Stimulated activated CD8-positive, alpha-beta memory T cell treated with anti-CD3 and anti-CD28 coated beads, Interleukin-4, amount 100 ng/mL, for 4 hours (primary cell): Measurements from ENCODE around the gene CLECL1.
"Not testable (repeated sequence)": the region's sequence is repeated elsewhere in the genome, so short reads cannot be mapped to it uniquely, and the experiment has no call there.

Experiments
- DNase-seq, 2 donors: peaks; one replicate each; pipeline ENCODE4 v3.0.0-alpha.2; 2020; ENCODE audit warnings: low read depth in 2 of 2, low spot score in 1 of 2

The CLECL1 gene

DNA sequence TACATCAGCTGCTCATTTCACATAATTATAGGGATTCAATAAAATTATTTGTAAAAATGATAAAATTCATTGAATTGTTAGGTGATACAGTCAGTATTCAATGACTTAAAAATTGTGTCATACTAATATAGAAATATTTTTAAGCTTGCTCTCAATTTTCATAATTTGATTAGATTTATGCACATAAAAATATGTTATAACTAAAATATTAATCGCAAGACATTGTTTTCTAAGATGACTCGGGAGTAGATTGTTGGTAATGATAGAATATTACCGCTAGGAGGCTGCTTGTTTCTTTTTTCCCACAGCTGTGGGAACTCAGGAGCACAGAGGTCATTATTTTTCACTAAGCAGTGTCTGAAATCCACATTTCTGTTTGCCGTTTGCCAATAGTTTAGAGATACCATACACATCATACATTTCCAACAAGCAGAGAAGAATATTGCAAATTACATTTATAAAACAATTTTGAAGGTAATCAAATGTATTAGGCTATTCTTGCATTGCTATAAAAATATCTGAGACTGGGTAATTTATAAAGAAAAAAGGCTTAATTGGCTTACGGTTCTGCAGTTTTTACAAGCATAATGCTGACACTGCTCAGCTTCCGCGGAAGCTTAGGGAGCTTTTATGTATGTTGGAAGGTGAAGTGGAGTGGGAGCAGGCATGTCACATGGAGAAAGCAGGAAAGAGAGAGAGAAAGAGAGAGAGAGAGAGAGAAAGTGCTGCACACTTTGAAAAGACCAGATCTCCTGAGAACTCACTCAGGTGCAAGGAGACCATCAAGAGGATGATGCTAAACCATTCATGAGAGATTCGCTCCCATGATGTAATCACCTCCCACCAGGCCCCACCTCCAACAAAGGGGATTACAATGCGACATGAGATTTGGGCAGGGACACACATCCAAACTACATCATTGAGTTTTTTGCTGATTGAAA is 18.6 kb upstream of the CLECL1 start:
- peak in 1 of 2 donors; percentile 46 for DNase-seq

DNA sequence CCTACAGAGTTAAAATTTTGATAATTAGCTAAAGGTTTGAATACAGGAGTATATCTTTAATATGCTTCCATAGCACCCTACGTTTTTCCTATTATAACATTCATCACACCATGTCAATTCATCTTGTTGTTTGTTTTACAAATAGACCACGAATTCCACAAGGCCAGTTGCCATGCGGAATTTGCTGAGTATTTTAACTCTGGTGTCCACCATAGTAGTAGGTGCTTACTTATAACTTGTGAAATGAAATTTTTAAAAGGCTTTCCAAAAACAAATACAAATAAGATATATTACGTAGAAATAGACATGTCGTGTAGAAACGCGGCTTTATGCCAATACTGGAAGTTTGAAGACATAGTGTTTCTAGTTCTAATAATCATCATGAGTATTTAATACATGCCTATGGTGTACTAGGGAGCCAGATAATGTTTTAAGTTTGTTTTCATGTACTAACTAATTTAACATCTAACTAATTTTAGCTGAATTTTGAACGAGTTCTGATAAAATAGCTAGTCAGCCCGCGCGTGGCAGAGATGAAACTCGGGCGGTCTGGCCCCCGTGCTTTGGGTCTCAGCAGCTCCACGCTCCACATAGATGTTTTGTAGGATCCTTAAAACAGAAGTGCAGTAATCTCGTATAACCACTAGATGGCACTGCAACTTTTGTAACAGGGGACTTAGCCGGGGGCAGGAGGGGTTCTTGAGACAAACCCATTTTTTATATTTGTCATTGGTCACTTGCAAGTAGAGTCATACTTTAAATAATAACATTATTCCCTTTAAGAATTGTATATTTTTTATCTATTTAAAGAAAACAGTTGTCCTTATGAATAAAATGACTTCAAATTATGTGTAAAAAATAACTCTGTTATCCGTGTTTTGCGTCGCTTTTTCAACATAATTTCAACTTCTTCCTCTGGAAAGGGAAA is 17.6 kb upstream of the CLECL1 start:
- DNase-seq, result peak in 1 of 2 donors; percentile 37

DNA sequence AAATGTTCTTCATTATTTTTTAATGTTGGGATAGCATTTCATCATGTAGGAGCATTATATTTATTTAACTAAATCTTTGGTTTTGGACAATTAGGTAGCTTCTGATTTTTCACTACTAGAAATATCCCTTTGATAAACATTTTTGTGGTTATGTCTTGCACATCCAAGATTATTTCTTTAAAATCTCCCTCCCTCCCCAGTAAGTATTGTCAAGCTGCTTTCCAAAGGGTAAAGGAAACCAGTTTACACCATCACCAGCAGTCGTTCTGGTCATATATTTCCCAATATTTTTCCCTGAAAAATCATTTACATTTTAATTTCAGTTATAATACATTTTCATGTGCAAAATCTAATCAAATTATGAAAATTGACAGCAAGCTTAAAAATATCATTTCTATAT is 16.7 kb upstream of the CLECL1 start:
- no peak for DNase-seq

DNA sequence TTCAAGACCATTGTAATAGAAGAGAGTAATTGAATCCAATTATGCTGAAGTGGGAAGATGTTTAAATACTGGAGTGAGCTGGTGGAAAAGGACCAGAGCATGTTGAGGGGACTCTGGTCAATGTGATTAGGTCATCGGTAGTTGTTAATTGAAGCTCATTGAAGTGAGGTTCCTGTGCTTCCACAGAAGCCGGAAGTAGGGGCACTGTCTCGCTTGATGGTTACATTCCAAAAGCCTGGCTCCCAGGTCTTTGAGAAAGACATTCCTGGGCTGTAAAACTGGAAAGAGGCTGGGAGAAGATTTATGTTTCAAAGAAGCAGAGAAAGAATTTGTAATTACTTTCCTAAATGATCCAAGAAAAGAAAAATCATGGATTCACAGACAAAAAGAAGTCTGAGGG is 12.3 kb upstream of the CLECL1 start:
- DNase-seq, result no peak

DNA sequence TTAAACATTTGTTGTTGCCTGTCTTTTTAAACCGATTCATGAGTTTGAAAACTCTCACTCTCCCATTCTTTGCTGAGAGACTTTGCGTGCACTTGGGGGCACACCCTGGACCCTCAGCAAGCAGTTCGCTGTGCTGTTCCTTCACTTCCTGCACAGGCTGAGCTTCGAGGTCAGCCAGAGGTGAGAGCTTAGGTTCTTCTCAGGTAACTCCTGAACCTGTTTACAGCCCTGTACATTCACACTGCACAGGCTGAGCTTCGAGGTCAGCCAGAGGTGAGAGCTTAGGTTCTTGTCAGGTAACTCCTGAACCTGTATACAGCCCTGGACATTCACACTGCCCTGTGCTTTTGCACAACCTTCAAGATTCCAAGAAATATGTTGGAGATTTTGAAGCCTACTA is 9.8 kb upstream of the CLECL1 start:
- DNase-seq, result no peak

DNA sequence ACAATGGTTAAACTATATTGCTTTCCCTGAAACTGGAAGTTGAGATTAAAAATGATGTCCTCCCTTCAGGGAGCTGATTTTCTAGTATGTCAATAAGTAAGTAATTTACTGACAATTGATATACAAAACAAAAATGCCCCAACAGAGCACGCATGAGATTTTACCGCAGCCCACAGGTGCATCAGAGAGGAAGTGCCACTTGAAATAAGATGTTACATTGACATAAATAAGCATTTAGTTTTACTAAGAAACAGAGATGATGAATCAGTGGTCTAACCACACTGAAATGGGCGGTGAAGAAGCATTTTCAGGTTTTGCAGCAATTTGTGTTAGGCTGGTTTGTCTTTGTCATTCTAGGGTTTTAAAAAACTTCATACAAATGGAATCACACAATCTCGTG is 8.8 kb upstream of the CLECL1 start:
- DNase-seq, result peak in 1 of 2 donors; percentile 57

DNA sequence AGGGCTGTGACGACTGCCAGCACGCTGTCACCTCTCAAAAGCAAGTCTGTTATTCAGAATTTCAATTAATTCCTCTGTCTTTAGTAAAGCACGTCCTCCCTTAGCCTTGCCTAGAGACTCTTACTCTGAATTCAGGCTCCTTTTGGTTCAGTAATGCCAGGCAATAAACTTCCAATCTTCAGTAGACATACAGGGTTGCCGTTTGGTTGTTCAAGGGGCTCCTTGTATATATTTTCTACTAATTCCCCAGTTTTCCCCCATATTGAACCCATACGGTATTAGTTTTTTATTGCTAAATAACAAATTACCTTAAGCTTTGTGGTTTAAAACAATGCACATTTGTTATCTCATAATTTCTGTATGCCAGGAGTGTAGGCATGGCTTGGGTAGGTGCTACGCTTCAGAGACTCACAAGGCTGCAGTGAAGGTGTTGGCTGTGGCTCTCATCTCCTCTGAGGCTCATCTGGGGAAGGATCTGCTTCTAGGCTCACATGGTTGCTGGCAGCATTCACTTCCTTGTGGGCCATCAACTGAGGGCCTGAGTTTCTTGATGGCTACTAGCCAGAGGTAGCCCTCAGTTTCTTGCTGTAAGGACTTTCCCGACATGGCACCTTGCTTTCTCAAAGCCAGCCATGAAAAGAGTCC is 7.3 kb upstream of the CLECL1 start:
- DNase-seq, result no peak

DNA sequence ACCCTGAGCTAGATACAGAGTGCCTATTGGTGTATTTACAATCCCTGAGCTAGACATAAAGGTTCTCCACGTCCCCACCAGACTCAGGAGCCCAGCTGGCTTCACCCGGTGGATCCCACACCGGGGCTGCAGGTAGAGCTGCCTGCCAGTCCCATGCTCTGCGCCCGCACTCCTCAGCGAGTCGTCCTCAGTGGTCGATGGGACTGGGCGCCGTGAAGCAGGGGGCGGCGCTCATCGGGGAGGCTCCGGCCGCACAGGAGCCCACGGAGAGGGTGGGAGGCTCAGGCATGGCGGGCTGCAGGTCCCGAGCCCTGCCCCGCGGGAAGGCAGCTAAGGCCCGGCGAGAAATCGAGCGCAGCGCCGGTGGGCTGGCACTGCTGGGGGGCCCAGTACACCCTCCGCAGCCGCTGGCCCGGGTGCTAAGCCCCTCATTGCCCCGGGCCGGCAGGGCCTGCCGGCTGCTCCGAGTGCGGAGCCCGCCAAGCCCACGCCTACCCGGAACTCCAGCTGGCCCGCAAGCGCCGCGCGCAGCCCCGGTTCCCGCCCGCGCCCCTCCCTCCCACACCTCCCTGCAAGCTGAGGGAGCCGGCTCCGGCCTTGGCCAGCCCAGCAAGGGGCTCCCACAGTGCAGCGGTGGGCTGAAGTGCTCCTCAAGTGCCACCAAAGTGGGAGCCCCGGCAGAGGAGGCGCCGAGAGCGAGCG is 6.7 kb upstream of the CLECL1 start:
- not testable (repeated sequence) for DNase-seq

DNA sequence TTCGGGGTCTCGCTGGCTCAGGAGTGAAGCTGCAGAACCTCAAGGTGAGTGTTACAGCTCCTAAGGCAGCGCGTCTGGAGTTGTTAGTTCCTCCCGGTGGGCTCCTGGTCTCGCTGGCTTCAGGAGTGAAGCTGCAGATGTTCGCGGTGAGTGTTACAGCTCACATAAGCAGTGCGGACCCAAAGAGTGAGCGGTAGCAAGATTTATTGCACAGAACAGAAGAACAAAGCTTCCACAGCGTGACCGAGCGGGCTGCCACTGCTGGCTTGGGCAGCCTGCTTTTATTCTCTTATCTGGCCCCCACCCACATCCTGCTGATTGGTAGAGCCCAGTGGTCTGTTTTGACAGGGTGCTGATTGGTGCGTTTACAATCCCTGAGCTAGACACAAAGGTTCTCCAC is 6.0 kb upstream of the CLECL1 start:
- not testable (repeated sequence) for DNase-seq

DNA sequence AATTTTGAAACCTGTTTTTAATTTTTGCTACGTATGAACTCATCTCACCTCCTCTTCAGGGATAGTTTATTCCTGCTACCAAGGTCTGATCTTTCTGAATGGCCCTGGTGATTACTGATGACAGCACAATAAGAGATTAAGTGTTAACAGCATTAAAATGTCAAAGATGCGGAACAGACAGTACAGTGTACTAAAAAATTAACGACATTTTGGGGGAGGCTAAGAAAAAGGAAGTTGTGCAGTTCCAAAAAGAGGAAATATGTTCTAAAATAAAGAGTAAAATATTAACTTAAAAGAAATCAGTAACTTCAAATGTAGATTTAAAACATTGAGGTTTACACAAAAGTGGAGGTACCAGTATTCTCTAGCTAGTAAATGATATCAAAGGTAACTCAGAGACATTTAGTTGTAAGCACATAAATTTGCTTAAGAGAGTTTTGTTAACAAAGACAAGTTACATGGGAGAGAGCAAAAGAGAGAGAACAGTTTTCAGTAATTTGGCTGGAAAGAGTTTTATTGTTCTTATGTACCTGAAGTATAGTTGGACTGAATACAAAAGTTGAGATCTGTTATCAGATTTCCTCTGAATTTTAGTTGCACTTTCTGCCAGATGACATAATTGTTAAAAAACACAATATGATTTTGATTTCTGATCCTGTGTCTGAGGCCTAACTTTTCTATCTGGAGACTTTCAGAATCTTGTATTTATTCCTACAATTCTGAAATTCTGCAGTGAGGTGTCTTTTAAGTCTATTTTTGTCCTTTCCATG is 4.2 kb upstream of the CLECL1 start:
- no peak for DNase-seq

DNA sequence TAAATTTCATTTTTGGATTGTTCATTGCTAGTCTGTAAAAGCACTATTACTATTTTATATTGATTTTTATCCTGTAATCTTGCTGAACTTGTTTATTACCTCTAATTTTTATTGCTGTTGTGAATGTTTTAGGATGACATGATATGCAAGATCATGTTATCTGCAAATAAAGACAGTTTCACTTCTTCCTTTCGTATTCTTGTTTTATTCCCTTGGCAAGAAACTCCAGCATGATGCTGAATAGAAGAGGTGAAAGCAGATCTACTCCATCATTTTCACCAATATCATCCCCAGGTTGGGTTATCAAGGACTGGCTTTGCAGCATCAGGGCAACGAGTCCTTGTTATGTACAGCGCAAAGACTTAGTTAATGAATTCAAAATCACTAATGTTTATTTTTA is 2.7 kb upstream of the CLECL1 start:
- no peak for DNase-seq

DNA sequence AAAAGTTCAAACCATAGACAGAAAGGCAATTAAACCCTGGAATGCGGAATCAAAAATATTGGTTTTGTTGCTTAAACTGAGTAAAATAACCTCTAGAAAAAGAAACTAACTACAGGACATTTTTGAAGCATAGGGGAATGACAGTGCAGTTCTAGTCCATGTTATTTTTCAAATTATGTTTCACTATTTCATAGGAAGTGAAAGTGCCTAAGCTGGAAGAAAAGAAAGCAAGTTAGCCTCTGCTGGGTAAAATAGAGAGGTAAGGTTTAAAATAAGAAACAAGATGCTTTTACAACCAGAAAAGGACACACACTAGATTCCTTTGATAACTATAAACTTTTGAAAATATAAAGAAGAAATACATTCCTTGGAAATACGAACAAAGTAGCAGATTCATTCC is 1.1 kb downstream of the CLECL1 start:
- DNase-seq, result no peak

DNA sequence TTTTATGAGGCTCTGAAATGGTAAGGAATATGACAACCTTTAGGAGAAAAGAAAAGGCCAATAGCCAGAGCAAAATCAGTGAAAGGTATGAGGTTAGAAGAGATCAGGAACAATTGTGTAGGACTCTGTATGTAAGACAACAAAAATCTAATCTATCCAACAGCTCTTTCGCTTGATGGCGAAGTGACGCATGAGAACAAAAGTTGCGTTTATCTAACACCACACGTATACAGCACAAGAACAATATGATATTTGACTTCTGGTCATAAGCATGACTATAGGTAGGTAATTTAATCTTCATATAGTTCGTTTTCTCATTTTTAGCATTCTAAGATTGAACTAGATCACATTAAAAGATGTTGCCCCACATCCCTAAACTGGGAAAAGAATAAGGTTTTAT is 1.5 kb downstream of the CLECL1 start:
- no peak for DNase-seq

DNA sequence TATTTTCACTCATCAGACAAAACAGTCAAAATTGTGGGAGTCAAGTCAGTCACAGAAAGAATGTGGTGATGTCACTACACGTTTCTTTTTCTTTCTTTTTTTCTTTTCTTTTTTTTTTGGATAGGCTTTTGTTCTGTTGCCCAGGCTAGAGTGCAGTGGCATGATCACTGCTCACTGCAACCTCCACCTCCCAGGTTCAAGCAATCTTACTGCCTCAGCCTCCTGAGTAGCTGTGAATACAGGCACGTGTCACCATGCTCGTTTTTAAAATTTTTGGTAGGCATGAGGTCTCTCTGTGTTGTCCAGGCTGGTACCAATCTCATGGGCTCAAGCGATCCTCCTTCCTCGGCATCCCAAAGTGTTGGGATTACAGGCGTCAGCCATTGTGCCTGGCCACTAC is 2.3 kb downstream of the CLECL1 start:
- DNase-seq, result no peak

DNA sequence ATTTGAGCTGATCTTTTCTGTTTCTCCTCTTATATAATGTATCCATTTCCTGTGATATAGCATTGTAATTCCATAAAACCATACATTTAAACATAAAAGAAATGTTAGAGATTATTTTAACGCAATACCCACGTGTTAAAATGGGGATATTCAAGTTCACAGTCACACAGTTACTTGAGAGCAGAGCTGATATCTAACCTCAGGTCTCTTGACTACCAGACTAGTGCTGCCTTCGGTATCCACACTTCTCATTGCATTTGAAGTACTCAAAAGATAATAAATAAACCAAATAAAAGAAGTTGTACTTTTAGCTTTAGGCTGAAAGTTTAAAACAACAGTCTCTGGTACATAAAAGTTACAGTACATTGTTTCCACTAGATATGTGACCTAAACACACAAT is 2.9 kb downstream of the CLECL1 start:
- no peak for DNase-seq

DNA sequence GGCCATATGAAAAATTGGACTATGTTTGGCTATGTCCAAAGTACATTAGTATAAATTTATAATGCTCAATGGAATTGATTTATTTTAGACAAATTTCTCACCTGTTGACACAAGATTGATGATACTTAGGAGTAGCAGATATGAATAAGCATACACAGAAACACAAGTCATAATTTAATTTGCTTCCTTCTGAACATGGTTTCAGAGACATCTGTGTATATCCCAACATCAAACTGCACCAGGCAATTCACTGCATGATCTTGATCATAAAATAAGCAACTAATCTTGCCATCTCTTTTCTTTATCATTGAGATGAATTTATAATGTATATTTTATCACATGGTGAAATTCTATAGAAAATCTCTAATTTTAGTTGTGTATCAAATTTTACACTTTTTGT is 3.8 kb downstream of the CLECL1 start:
- no peak for DNase-seq

DNA sequence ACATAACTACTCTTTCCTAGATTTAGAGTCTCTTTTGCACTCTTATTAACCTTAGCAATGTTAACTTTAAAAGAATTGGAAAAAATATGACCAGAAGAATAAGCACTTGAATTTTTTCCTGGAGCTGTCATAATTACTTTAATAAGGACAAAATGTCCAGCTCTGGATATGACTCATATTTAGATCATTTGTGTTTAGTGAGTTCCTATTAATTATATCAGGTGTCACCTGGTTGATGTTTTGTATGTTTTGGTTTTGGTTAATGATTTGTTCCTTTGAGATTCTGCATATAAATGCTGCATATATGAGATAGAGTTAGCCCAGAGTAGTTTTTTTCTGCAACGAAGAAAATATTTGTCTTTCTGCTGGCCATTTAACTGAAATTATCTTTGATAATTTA is 5.1 kb downstream of the CLECL1 start:
- no peak for DNase-seq

DNA sequence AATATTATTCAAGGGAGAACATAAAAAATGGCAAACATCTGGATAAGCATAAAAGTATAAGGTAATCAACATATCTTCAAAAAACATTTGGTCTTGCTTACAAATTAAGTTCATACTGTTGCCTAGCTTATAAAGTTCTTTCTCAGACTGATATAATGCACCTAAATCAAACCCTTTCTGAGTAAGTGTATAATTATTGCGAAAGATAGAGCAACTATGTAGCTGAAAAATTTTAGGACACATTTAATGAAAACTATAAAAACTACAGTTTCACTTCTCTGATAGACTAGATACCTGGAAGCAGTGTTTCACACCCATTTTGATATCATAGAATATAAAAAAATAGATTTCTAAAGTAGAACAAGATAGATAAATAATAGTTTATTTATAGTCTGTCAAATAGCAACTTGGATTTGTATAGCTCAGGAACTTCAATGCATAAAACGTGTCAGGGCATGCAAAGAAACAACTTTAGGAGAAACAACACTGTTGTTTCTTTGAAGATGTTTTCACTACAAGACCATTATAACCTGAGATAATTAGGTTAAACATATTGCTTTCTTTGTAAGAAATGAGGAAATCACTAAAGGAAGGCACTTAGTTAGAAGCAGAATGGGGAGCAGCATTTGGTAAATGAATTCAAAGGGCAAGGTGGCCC is 7.6 kb downstream of the CLECL1 start:
- no peak for DNase-seq

DNA sequence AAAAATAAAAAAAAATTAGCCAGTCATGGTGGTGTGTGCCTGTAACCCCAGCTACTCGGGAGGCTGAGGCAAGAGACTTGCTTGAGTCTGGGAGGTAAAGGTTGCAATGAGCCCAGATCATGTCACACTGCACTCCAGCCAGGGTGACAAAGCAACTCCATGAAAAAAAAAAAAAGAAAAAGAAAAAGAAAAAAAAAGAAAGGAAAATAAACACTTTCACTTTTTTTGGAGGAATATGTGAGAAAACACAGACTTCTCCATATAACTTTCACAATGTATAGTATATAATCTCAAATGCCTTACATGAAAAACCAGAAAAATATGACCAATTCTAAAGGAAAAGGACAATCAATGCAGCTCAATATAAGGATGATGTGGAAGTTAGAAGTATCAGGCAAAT is 8.9 kb downstream of the CLECL1 start:
- DNase-seq, result no peak
